ENCODE measurements around the gene ZNF428. TPM values are rescaled to one million over a fixed set of nuclear protein-coding genes. Genes with fewer than 3 reads are reported as not detected.

The ZNF428 gene
- total RNA-seq, 1 experiment from 2014 or later, result 39.6 TPM

DNA sequence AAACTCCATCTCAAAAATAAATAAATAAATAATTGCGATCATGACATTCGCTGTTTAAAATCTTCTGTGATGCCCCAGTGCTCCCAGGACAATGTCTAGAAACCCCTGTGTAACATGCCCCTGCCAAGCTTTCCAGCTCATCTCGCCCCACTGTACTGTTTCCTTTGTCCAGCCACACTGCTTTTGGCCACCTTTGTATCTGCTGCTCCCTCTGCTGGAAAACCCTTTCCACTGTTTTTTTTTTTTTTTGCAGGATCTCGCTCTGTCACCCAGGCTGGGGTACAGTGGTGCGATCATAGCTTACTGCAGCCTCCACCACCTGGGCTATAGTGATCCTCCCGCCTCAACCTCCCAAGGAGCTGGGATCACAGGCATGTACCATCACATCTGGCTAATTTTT is 43.1 kb upstream of the ZNF428 start:
- H4K20me1 ChIP-seq (ENCODE audit: insufficient read depth), result no peaks in the 10 kb centered on the region
- peaks cover 36 to 67% of the 10 kb centered on the region in 2 experiments for H3K36me3 ChIP-seq (ENCODE audit: control insufficient read depth in 1 of 2, insufficient read depth in 2 of 2, low read length in 2 of 2)
- TF ChIP-seq ELF1 (IDR thresholded peaks at IDR 0.05; ENCODE audit: borderline replicate concordance, low read depth) (no peak), JUND (IDR thresholded peaks at IDR 0.05) (no peak), CTCF (IDR thresholded peaks at IDR 0.05 in 2 of 3, conservative IDR thresholded peaks at IDR 0.05 in 1 of 3; ENCODE audit: borderline replicate concordance in 1 of 3, insufficient read depth in 1 of 3, low read depth in 2 of 3, low read length in 2 of 3) (peak in 2 of 3 experiments; percentile 43 to 45; a peak in 4 of 6 replicates), SP1 (IDR thresholded peaks at IDR 0.05; ENCODE audit: low read depth) (no peak)
- ChIA-PET CTCF (no interaction called here), POLR2A (interaction anchor here (0.7 kb wide), 1 partner anchor 21 kb away, joined by 3 read pairs; no protein-coding TSS in a partner anchor), RAD21 (ENCODE audit: low non-redundant PET in 1 of 2, low total read pairs in 2 of 2, uncharacterized antibody in 2 of 2, unreplicated experiment in 2 of 2) (no interaction called here)
- no peak for DNase-seq (ENCODE audit: low read depth, low spot score)
- intact Hi-C loops (cut with micrococcal nuclease), result loop anchor here (10.0 kb wide), 1 partner anchor 128 kb away; the partner anchor contains the start of gene ZNF575
- peaks cover 40% of the 10 kb centered on the region; the same call in 1 of the 2 replicates for H3K79me2 ChIP-seq (ENCODE audit: insufficient read depth, low read length)
- peak; percentile 69 for ATAC-seq
- H3K4me3 ChIP-seq (replicated peaks in 1 of 2; ENCODE audit: low read depth in 1 of 2, low read length in 2 of 2), result no peak overlapping the region
- H3K27me3 ChIP-seq (ENCODE audit: insufficient read depth, low read length), result no peaks in the 10 kb centered on the region
- H3K9me3 ChIP-seq (ENCODE audit: control insufficient read depth in 1 of 2, insufficient read depth in 1 of 2, low read depth in 1 of 2, low read length in 2 of 2), result peaks cover 0 to 11% of the 10 kb centered on the region in 2 experiments; a peak in 1 of 4 replicates
- H3K4me2 ChIP-seq (ENCODE audit: low read length), result no peak overlapping the region
- H3K4me1 ChIP-seq (ENCODE audit: control insufficient read depth in 1 of 2, insufficient read depth in 2 of 2, low read length in 2 of 2), result no peaks in the 10 kb centered on the region
- no TSS peak for BruUV-seq (replicated peaks)
- H3K9ac ChIP-seq (ENCODE audit: low read length), result no peak overlapping the region
- no peak overlapping the region for H3K27ac ChIP-seq (ENCODE audit: low read depth, low read length)
- H2AFZ ChIP-seq (ENCODE audit: low read depth, low read length, poor library complexity, severe bottlenecking), result no peak overlapping the region
- no peaks in the 10 kb centered on the region for H3K9me2 ChIP-seq (ENCODE audit: insufficient read depth)

- ChIA-PET POLR2A (interaction anchor here (0.8 to 1.8 kb wide), 2 partner anchors 9 to 14 kb away, joined by 3 to 4 read pairs; partner anchors contain the start of gene PLAUR), CTCF (no interaction called here), RAD21 (ENCODE audit: low non-redundant PET in 1 of 2, low total read pairs in 2 of 2, uncharacterized antibody in 2 of 2, unreplicated experiment in 2 of 2) (no interaction called here)
- H3K9ac ChIP-seq (ENCODE audit: low read length), result no peak overlapping the region
- TF ChIP-seq CBX3 (IDR thresholded peaks at IDR 0.05; ENCODE audit: low read depth) (no peak), EZH2phosphoT487 (IDR thresholded peaks at IDR 0.05; ENCODE audit: borderline replicate concordance) (no peak), ZNF274 (IDR thresholded peaks at IDR 0.05; ENCODE audit: low read depth, low read length) (no peak), EZH2 (IDR thresholded peaks at IDR 0.05) (no peak), FOSL1 (IDR thresholded peaks at IDR 0.05; ENCODE audit: low read depth) (no peak), ELF1 (IDR thresholded peaks at IDR 0.05; ENCODE audit: borderline replicate concordance, low read depth) (no peak)
- TF ChIP-seq, protein P1, sequence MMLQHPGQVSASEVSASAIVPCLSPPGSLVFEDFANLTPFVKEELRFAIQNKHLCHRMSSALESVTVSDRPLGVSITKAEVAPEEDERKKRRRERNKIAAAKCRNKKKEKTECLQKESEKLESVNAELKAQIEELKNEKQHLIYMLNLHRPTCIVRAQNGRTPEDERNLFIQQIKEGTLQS (IDR thresholded peaks at IDR 0.05), result no peak
- peaks cover 0 to 11% of the 10 kb centered on the region in 2 experiments; a peak in 1 of 4 replicates for H3K9me3 ChIP-seq (ENCODE audit: control insufficient read depth in 1 of 2, insufficient read depth in 1 of 2, low read depth in 1 of 2, low read length in 2 of 2)
- BruUV-seq (replicated peaks), result TSS peak; percentile 14
- no peaks in the 10 kb centered on the region for H3K9me2 ChIP-seq (ENCODE audit: insufficient read depth)
- DNase-seq (ENCODE audit: low read depth, low spot score) (no peak), ATAC-seq (no peak)
- H3K27ac ChIP-seq (ENCODE audit: low read depth, low read length), result no peak overlapping the region
- H2AFZ ChIP-seq (ENCODE audit: low read depth, low read length, poor library complexity, severe bottlenecking), result no peak overlapping the region
- no peaks in the 10 kb centered on the region for H3K4me1 ChIP-seq (ENCODE audit: control insufficient read depth in 1 of 2, insufficient read depth in 2 of 2, low read length in 2 of 2)
- no peak overlapping the region for H3K4me3 ChIP-seq (replicated peaks in 1 of 2; ENCODE audit: low read depth in 1 of 2, low read length in 2 of 2)
- H3K4me2 ChIP-seq (ENCODE audit: low read length), result no peak overlapping the region
- H3K36me3 ChIP-seq (ENCODE audit: control insufficient read depth in 1 of 2, insufficient read depth in 2 of 2, low read length in 2 of 2), result peaks cover 28 to 69% of the 10 kb centered on the region in 2 experiments
- no peaks in the 10 kb centered on the region for H4K20me1 ChIP-seq (ENCODE audit: insufficient read depth)
- no peaks in the 10 kb centered on the region for H3K27me3 ChIP-seq (ENCODE audit: insufficient read depth, low read length)
- intact Hi-C loops (cut with micrococcal nuclease), result loop anchor here (10.0 kb wide), 1 partner anchor 126 kb away; the partner anchor contains the start of gene ZNF575
- peaks cover 37% of the 10 kb centered on the region; the same call in 1 of the 2 replicates for H3K79me2 ChIP-seq (ENCODE audit: insufficient read depth, low read length)
Measured at GRCh38 chr19:43660971-43661360, 41.5 kb upstream of the ZNF428 start.

Data from HCT116 (cell line).